Endodermal cell (in vitro differentiated cells): ENCODE data around the gene KCNQ1. TPM values are rescaled to one million over a fixed set of nuclear protein-coding genes. Genes with fewer than 3 reads are reported as not detected.

Experiments used
- DNase-seq: peaks from one replicate; pipeline ENCODE4 v3.0.0-alpha.2; 2017
- H3K27ac ChIP-seq: 2 replicates; pipeline ENCODE4 v1.5.1; 2013; ENCODE audit warnings: mild to moderate bottlenecking, low read depth, low read length, moderate library complexity
- H3K27me3 ChIP-seq: 2 replicates; pipeline ENCODE4 v1.6.1; 2013; ENCODE audit warnings: mild to moderate bottlenecking, low read length, moderate library complexity; ENCODE audit not compliant: insufficient read depth, control insufficient read depth, poor library complexity, severe bottlenecking
- H3K36me3 ChIP-seq: 2 replicates; pipeline ENCODE4 v1.7.0; 2013; ENCODE audit warnings: mild to moderate bottlenecking, low read length, moderate library complexity; ENCODE audit not compliant: control insufficient read depth, insufficient read depth
- H3K4me1 ChIP-seq: one replicate; pipeline ENCODE4 v1.7.0; 2013; ENCODE audit warnings: low read length; ENCODE audit not compliant: control insufficient read depth, insufficient read depth
- H3K4me3 ChIP-seq: 2 replicates; pipeline ENCODE4 v1.5.1; 2013; ENCODE audit warnings: mild to moderate bottlenecking, low read length, moderate library complexity
- H3K9ac ChIP-seq: 2 replicates; pipeline ENCODE4 v1.6.1; 2013; ENCODE audit warnings: mild to moderate bottlenecking, low read length, moderate library complexity; ENCODE audit not compliant: poor library complexity, severe bottlenecking; ENCODE audit errors: extremely low read depth
- H3K9me3 ChIP-seq: 2 replicates; pipeline ENCODE4 v1.6.1; 2013; ENCODE audit warnings: mild to moderate bottlenecking, low read length, moderate library complexity; ENCODE audit not compliant: control insufficient read depth
- H3K27ac Mint-ChIP-seq: 2 replicates; pipeline ENCODE4 v1.8.0; 2020; ENCODE audit warnings: mixed read lengths
- H3K27me3 Mint-ChIP-seq: 2 replicates; pipeline ENCODE4 v1.8.0; 2021; ENCODE audit warnings: mild to moderate bottlenecking, mixed read lengths; ENCODE audit not compliant: insufficient read depth
- H3K36me3 Mint-ChIP-seq: 2 replicates; pipeline ENCODE4 v1.8.0; 2020; ENCODE audit warnings: low read depth, mixed read lengths
- H3K4me1 Mint-ChIP-seq: 2 replicates; pipeline ENCODE4 v1.8.0; 2020; ENCODE audit warnings: mixed read lengths
- H3K4me3 Mint-ChIP-seq: 2 replicates; pipeline ENCODE4 v1.8.0; 2020; ENCODE audit warnings: mild to moderate bottlenecking, moderate library complexity, mixed read lengths
- H3K9me3 Mint-ChIP-seq: 2 replicates; pipeline ENCODE4 v1.8.0; 2020; ENCODE audit warnings: mild to moderate bottlenecking, mixed read lengths
- CTCF ChIP-seq: fragments of 200-600 bp; sonication (generic); conservative IDR thresholded peaks from 2 replicates; pipeline ENCODE4 v1.5.0; 2021; ENCODE audit warnings: antibody characterized with exemption, mild to moderate bottlenecking
- WGBS, 2 experiments: methylation state at CpG; one replicate each; pipeline versions ENCODE4 v1.1.5 to v1.1.7; 2013; ENCODE audit warnings: missing lambda C conversion rate in 2 of 2, mixed read lengths in 1 of 2; ENCODE audit not compliant: insufficient coverage in 1 of 2, insufficient read length in 1 of 2; 5-methylcytosine and 5-hydroxymethylcytosine counted together
- total RNA-seq, 2 donors: library from RNA; stranded (reverse); fragmentation: NEBNext Ultra II Directional in 1 of 2; extraction: Animal tissue kit (Norgen Biotek cat#: 25700) in 1 of 2; gene quantifications; 2 replicates in 1 of 2; 3 replicates in 1 of 2; pipeline ENCODE4 v1.2.1, GENCODE V29; 2021

Gene KCNQ1
- total RNA-seq, 2 donors from 2014 or later: 1.8 to 3.5 TPM

DNA sequence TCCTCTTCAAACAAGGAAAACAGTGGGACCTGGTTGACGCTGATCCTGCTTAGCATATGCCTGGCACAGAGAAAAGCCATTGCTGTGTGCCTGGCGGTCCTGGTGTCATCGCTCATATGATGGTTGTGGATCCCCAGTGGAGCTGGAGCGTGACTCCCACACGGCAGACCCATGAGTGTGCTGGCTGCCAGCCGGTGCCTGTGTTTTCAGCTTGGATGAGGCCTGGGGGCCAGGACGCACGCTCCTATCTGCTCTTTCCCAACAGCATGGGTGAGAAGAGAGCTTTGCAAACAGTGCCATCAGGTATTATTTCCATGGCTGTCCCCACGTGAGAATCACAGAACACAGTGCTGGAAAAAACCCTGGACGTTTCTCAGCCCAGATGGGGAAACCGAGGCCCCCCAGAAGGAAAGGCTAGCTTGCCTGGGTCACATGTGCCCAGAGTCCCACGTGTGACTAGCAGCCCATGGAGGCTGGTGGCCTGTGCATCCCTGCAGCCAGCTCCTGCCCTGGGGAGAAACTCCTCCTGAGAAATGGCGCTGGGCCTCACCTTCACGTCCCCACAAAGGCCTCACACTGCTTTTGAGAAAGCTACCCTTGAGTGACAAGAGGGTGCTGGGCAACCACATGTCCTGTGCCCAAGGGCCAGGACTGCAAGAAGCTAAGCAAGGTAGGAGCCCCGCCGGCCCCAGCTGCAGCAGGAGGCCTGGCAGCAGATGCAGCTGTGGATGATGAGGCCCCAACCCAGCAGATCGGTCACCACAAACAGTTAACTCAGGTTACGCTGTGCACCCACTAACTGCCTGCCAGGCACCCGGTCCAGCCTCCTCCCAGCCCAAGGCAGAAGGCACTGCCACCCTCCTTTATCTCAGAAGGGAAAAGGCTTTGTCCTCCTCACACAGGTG lies 436.5 kb downstream of the KCNQ1 start:
- no peak for TF ChIP-seq CTCF
- no peaks in the 10 kb centered on the region for H3K36me3 ChIP-seq
- H3K27ac ChIP-seq: peak overlapping the region; percentile 57
- peaks cover 72% of the 10 kb centered on the region for H3K27me3 Mint-ChIP-seq
- DNase-seq: peak; percentile 48
- no peak overlapping the region for H3K4me3 Mint-ChIP-seq
- H3K36me3 Mint-ChIP-seq: peaks cover 7% of the 10 kb centered on the region
- WGBS, 2 experiments: 93 to 96% methylated on average over 16 to 19 of the region's 19 CpGs
- peaks cover 7% of the 10 kb centered on the region for H3K4me1 Mint-ChIP-seq
- H3K9ac ChIP-seq: no peak overlapping the region
- H3K4me3 ChIP-seq: no peak overlapping the region
- peaks cover 29% of the 10 kb centered on the region for H3K27me3 ChIP-seq
- H3K4me1 ChIP-seq: peaks cover 5% of the 10 kb centered on the region
- no peak overlapping the region for H3K27ac Mint-ChIP-seq
- H3K9me3 ChIP-seq: no peaks in the 10 kb centered on the region
- peaks cover 10% of the 10 kb centered on the region for H3K9me3 Mint-ChIP-seq

GRCh38 chr11:2881981-2882375 lies 437.2 kb downstream of the KCNQ1 start:
- H3K27me3 Mint-ChIP-seq: peaks cover 72% of the 10 kb centered on the region
- TF ChIP-seq CTCF: no peak

DNA sequence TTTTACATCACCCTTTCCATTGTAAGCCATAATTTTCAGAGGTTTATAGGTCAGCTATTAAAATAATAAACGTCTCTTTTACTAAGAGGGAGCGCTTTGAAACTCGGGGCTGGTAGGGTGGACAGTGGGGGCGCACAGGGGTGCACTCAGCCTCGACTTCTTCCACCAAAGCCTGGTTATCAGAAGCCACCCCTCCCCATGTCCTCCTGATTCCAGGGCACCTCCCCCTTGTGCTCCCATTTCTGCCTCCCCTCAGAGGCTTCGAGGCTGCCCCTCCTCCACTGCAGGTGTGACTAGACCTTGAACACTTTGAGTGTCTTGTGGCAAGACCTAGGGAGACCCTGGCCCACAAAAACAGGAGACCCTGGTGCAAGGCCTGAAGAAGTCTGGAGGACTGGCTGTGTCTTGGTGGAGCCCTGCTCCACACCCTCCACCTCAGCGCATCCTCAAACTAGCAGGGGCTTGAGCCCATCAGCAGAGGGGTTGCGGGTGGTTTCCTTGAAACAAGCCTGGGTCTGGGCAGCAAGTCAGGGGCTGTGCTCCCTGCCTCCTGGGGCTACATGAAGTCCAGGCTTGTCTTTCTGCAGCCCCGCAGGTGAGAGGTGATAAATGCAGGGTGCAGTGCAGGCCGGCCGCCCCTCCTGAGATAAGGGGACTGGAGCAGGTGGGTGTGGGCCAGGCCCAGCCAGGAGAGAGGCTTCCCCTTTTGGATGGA lies 437.7 kb downstream of the KCNQ1 start:
- H3K27me3 ChIP-seq: peaks cover 38% of the 10 kb centered on the region

More at GRCh38 chr11:2881981-2882375, 437.2 kb downstream of the KCNQ1 start:
- H3K27ac Mint-ChIP-seq: no peak overlapping the region
- Histone ChIP-seq H3K36me3 (no peaks in the 10 kb centered on the region), H3K9me3 (no peaks in the 10 kb centered on the region), H3K9ac (no peak overlapping the region), H3K27me3 (peaks cover 32% of the 10 kb centered on the region), H3K4me3 (no peak overlapping the region), H3K4me1 (peaks cover 5% of the 10 kb centered on the region), H3K27ac (peak overlapping the region; percentile 66)
- peaks cover 7% of the 10 kb centered on the region for H3K36me3 Mint-ChIP-seq
- peaks cover 12% of the 10 kb centered on the region for H3K4me1 Mint-ChIP-seq
- 66 to 85% methylated on average over 3 to 12 of the region's 12 CpGs for WGBS, 2 experiments
- peaks cover 10% of the 10 kb centered on the region for H3K9me3 Mint-ChIP-seq
- H3K4me3 Mint-ChIP-seq: no peak overlapping the region
- DNase-seq: no peak

More for the DNA sequence above, 437.7 kb downstream of the KCNQ1 start:
- Histone ChIP-seq H3K4me1 (peaks cover 5% of the 10 kb centered on the region), H3K9me3 (no peaks in the 10 kb centered on the region), H3K4me3 (no peak overlapping the region), H3K36me3 (no peaks in the 10 kb centered on the region), H3K27ac (peak overlapping the region; percentile 66), H3K9ac (no peak overlapping the region)
- Mint-ChIP-seq H3K4me3 (peak overlapping the region; percentile 75), H3K36me3 (peaks cover 7% of the 10 kb centered on the region), H3K27me3 (peaks cover 73% of the 10 kb centered on the region), H3K9me3 (peaks cover 7% of the 10 kb centered on the region), H3K27ac (no peak overlapping the region), H3K4me1 (peaks cover 13% of the 10 kb centered on the region)
- no peak for TF ChIP-seq CTCF
- WGBS, 2 experiments: 84 to 94% methylated on average over 9 to 11 of the region's 11 CpGs
- DNase-seq: no peak
